CD4-positive, alpha-beta T cell treated with Interleukin-17A for 4 hours (primary cell): ENCODE measurements around the gene TMEM179.

ENCODE experiments used
- DNase-seq: peaks from one replicate; pipeline ENCODE4 v3.0.0-alpha.2; 2020; ENCODE audit warnings: mixed read lengths

Gene TMEM179

GRCh38 chr14:104598039-104598909, 6.3 kb downstream of the TMEM179 start:
- no peak for DNase-seq

DNA sequence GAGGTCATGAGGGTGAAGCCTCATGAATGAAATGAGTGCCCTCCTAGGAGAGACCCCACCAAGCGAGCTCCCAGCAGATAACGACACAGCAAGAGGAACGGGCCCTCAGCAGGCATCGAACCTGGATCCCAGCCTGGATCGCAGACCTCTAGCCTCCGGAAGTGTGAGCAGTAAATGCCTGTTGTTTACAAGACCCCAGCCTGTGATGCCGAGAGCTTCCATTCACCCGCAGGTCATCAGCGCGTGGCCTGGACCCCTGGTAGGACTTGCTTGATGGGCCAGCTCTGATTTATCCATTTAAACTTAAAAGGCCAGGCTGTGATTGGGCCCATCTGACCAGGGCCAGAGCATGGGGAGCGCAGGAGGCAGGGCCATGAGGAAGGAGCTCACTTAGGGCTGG, 7.0 kb downstream of the TMEM179 start:
- DNase-seq: no peak

- no peak for DNase-seq
Measured at GRCh38 chr14:104596927-104597351, 7.6 kb downstream of the TMEM179 start.

- no peak for DNase-seq
Measured at GRCh38 chr14:104596451-104596918, 8.1 kb downstream of the TMEM179 start.

DNA sequence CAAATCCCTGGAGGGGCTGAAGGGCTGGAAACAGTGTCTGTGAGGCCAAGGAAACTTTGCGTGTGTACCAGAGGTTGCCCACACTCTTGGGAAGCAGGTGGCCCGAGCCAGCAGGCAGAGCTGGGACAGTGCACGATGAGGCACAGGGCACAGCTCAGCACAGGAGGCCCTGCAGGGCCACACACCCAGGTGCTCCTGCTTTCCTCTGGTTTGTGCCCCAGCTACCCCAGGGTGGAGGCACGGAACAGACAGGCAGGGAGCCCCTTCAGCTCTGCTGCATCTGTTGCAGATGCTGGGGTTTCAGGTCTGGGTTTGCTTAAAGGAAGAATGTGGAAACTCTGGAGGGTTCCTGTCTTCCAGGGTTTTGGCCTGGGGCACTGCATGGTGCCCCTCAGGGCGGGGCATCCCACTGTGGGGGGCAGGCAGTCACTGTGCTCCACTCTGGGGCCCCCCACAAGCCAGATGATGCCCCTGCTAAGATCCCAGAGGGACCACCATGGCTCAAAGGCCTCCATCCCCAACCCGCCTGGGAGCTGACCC, 8.6 kb downstream of the TMEM179 start:
- DNase-seq: no peak

GRCh38 chr14:104595116-104595675, 9.4 kb downstream of the TMEM179 start:
- no peak for DNase-seq

DNA sequence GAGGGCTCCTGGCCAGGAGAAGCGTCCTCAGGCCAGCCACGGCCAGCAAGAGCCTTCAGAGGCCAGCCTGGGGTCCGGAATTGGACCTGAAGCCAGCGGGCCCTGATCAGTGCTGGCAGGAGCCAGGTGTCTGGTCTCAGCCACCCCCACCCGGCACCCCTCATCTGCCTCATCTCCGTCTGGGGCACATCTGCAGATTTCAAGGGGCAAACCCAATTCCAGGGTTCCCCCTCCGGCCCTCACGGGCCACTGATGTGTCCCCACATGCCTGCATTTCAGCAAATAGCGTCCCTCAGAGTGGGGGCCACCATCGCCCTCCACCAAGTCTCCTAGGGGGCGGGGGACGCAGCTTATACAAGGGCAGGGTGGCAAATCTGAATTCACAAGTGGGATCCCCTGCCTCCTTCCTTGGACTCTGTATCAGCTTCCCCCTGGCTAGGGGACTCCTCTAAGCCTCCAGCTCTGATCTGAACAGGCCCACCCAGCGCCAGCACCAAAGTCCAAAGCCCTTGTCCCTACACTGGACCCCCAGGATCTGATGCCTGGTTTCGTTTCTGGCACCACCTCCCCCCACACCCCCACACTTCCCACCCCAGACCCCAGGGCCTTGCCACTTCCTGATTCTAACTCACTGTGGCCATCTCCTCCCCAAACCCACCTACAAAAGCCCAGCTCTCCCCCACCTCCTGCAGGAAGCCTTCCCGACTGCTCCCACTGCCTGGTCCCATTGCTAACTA, 10.1 kb downstream of the TMEM179 start:
- DNase-seq: no peak

GRCh38 chr14:104593710-104594136, 10.8 kb downstream of the TMEM179 start:
- no peak for DNase-seq

- no peak for DNase-seq
Measured at GRCh38 chr14:104593241-104593701, 11.3 kb downstream of the TMEM179 start.

DNA sequence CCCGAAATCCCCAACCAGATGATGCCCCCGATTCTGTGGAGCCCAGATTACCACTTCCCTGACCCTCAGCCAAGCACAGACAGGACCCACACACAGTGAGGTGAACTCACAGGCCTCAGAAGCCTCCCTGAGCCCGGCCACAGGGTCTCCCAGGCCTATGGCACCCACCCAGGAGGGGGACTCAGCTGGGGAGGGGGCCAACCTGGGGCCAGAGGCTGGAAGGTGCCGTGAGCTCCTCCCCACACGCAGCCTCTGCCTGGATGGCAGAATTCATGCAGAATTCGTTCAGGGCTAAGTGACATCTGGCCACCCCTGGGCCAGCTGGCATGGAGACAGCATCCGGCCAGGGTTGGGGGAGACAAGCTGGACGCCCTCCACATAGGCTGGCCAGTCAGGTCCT, 11.8 kb downstream of the TMEM179 start:
- DNase-seq: no peak

- no peak for DNase-seq
Measured at GRCh38 chr14:104592292-104592672, 12.3 kb downstream of the TMEM179 start.

GRCh38 chr14:104591506-104592291, 12.9 kb downstream of the TMEM179 start:
- no peak for DNase-seq

DNA sequence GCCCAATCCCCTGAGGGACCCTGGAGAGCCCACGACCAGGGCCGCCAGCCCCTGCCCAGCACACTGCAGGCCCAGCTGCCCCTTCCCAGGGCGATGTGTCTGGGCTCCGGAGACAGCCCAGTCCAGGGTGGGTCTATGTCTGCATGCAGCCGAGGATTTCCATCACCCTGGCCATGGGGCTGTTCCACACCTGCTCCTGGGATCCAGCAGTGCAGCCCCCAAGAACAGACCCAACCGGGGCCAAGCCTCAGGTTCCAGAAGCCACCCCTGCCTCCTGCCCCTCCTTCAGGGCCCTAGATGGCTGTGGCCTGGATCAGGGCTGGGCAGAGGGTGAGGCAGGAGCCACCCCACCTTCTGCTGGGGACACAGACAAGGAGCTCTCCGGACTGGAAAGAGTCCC, 13.5 kb downstream of the TMEM179 start:
- DNase-seq: no peak

DNA sequence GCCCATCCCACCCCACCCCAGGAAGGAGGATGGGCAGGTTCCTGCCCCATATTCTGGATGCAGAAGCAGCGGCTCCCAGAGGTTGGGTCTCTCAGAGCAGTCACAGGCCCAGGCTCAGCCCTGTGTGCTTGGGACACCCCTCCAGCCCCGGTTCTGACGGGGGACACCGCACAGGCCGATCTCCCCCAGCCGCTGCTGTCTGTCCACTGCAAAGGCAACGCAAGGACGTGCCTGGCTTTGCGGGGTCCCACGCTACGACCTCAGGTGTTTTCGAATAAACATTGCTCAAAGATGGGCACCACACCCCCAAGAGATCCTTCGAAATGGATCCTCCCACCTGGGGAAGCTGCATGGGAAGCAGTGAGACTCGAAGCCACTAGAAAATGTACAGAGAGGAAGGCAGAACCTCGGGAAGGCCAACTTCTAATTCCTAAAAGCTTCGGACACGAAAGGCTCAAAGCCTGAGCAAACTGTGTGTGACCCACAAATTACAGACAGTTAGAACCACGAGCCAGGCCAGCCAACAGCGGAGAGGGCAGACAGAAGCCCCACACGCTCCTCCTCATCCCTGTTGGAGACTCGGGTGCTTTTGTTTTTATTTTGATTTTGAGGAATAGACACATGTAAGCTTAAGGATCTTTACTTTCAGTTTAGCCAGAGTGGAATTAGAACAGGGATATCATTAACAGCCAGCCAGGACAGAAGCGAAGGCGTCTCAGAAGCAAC, 14.2 kb downstream of the TMEM179 start:
- DNase-seq: no peak

DNA sequence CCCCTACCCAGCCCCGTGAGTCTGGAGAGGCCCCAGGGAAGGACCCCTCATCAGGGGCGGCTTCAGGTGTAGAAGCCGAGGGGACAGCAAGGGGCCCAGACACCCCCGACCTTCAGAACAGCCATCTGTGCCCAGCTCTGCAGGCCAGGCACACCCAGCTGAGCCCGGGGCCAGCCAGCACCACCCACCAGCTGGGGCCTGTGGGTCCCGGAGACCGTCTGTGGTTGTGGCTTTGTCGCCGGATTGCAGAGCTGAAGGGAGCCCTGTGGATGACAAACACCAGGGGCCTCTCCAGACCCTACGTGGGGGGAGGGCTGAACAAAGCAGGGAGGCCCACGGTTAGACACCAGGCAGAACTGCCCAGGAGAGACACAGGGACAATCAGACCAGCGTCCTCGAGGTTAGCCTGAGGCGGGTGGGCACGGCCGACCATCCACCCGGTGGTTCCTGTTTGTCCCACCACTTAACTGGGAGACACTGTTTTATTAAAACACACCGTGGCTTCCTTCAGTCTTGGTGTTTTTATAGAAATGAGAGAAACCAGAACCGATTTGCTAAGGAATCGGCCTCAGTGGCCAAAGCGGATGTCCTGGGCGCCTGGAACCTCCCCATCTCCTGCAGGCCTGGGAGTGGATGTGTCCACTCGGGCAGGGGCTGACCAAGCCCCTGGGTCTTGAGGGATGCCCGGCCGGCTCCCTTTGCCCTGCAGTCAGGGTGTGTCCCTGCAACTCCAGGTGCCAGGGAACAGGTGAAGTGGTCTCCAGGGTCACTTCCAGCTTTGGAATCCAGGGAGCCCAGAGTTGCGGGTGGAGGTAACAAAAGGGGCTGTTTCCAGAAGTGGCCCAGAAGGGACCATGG, 15.0 kb downstream of the TMEM179 start:
- no peak for DNase-seq

- DNase-seq: no peak
Measured at GRCh38 chr14:104588066-104588857, 16.3 kb downstream of the TMEM179 start.

GRCh38 chr14:104587641-104588040, 16.9 kb downstream of the TMEM179 start:
- DNase-seq: no peak

GRCh38 chr14:104586832-104587620, 17.5 kb downstream of the TMEM179 start:
- no peak for DNase-seq
